H9 (cell line): ENCODE measurements around the gene BCAS3. TPM values are rescaled to one million over a fixed set of nuclear protein-coding genes. Genes with fewer than 3 reads are reported as not detected.

Experiments used
- DNase-seq: peaks from one replicate; pipeline ENCODE4 v3.0.0-alpha.2; 2017
- H2AFZ ChIP-seq: one replicate; pipeline ENCODE4 v1.6.1; 2013; ENCODE audit warnings: mild to moderate bottlenecking, low read length, control low read depth, moderate library complexity
- H2AK5ac ChIP-seq: 2 replicates; pipeline ENCODE4 v1.6.1; 2013; ENCODE audit warnings: low read length, control low read depth, mixed read lengths; ENCODE audit not compliant: insufficient read length
- H2BK120ac ChIP-seq: one replicate; pipeline ENCODE4 v1.6.1; 2013; ENCODE audit warnings: low read depth, mild to moderate bottlenecking, low read length, control low read depth, inconsistent platforms; ENCODE audit not compliant: poor library complexity, severe bottlenecking
- H2BK12ac ChIP-seq: 2 replicates; pipeline ENCODE4 v1.6.1; 2013; ENCODE audit warnings: low read length, control low read depth, mixed read lengths, low read depth; ENCODE audit not compliant: insufficient read length
- H2BK15ac ChIP-seq: 2 replicates; pipeline ENCODE4 v1.6.1; 2013; ENCODE audit warnings: low read depth, low read length, control low read depth
- H2BK20ac ChIP-seq: one replicate; pipeline ENCODE4 v1.6.1; 2013; ENCODE audit warnings: low read depth, mild to moderate bottlenecking, low read length, control low read depth, inconsistent platforms; ENCODE audit not compliant: poor library complexity, severe bottlenecking
- H2BK5ac ChIP-seq: 2 replicates; pipeline ENCODE4 v1.6.1; 2013; ENCODE audit warnings: low read length, control low read depth, mixed read lengths; ENCODE audit not compliant: insufficient read length
- H3K14ac ChIP-seq: 2 replicates; pipeline ENCODE4 v1.6.1; 2013; ENCODE audit warnings: low read length, control low read depth; ENCODE audit not compliant: insufficient read depth
- H3K18ac ChIP-seq: 2 replicates; pipeline ENCODE4 v1.6.1; 2013; ENCODE audit warnings: low read depth, mild to moderate bottlenecking, mixed read lengths, low read length, control low read depth; ENCODE audit not compliant: insufficient read length
- H3K23ac ChIP-seq: 2 replicates; pipeline ENCODE4 v1.6.1; 2013; ENCODE audit warnings: low read length, control low read depth, mixed read lengths, low read depth; ENCODE audit not compliant: insufficient read length
- H3K23me2 ChIP-seq: 2 replicates; pipeline ENCODE4 v1.6.1; 2013; ENCODE audit warnings: low read depth, mild to moderate bottlenecking, mixed read lengths, low read length, control low read depth; ENCODE audit not compliant: insufficient read length, poor library complexity, severe bottlenecking
- H3K27ac ChIP-seq: 2 replicates; pipeline ENCODE4 v1.5.1; 2013; ENCODE audit warnings: low read length, control low read depth, mixed read lengths, low read depth; ENCODE audit not compliant: insufficient read length
- H3K27me3 ChIP-seq: 2 replicates; pipeline ENCODE4 v1.6.1; 2013; ENCODE audit warnings: low read length, control low read depth, inconsistent platforms; ENCODE audit not compliant: insufficient read depth
- H3K4ac ChIP-seq: 2 replicates; pipeline ENCODE4 v1.6.1; 2013; ENCODE audit warnings: low read depth, mild to moderate bottlenecking, control low read depth, inconsistent platforms, low read length, moderate library complexity
- H3K4me1 ChIP-seq: 2 replicates; pipeline ENCODE4 v1.6.1; 2013; ENCODE audit warnings: low read length, control low read depth, inconsistent platforms; ENCODE audit not compliant: insufficient read depth
- H3K4me2 ChIP-seq: 2 replicates; pipeline ENCODE4 v1.6.1; 2013; ENCODE audit warnings: low read length, control low read depth, mixed read lengths; ENCODE audit not compliant: insufficient read length, insufficient read depth
- H3K56ac ChIP-seq: 2 replicates; pipeline ENCODE4 v1.6.1; 2013; ENCODE audit warnings: low read depth, mild to moderate bottlenecking, mixed read lengths, low read length, control low read depth; ENCODE audit not compliant: insufficient read length
- H3K79me1 ChIP-seq: 2 replicates; pipeline ENCODE4 v1.6.1; 2013; ENCODE audit warnings: low read depth, mild to moderate bottlenecking, moderate library complexity, low read length, control low read depth, inconsistent platforms; ENCODE audit not compliant: insufficient read depth, poor library complexity, severe bottlenecking
- H3K79me2 ChIP-seq: 2 replicates; pipeline ENCODE4 v1.6.1; 2013; ENCODE audit warnings: low read length, control low read depth, inconsistent platforms; ENCODE audit not compliant: insufficient read depth
- H3K9ac ChIP-seq: 2 replicates; pipeline ENCODE4 v1.6.1; 2013; ENCODE audit warnings: low read length, control low read depth, mixed read lengths; ENCODE audit not compliant: insufficient read length; ENCODE audit errors: extremely low read depth
- H3K9me3 ChIP-seq: one replicate; pipeline ENCODE4 v1.6.1; 2013; ENCODE audit warnings: low read depth, low read length, inconsistent platforms; ENCODE audit not compliant: control insufficient read depth
- H3T11ph ChIP-seq: one replicate; pipeline ENCODE4 v1.6.1; 2013; ENCODE audit warnings: mild to moderate bottlenecking, low read length, control low read depth, inconsistent platforms
- H4K20me1 ChIP-seq: one replicate; pipeline ENCODE4 v1.6.1; 2013; ENCODE audit not compliant: control insufficient read depth, insufficient read length, insufficient read depth
- H4K5ac ChIP-seq: 2 replicates; pipeline ENCODE4 v1.6.1; 2013; ENCODE audit warnings: low read depth, mild to moderate bottlenecking, mixed read lengths, low read length, control low read depth; ENCODE audit not compliant: insufficient read length
- H4K8ac ChIP-seq: replicated peaks from 2 replicates; pipeline ENCODE4 v1.6.1; 2013; ENCODE audit warnings: low read length, control low read depth, mixed read lengths, low read depth; ENCODE audit not compliant: insufficient read length
- H4K91ac ChIP-seq: 2 replicates; pipeline ENCODE4 v1.6.1; 2013; ENCODE audit warnings: low read depth, mild to moderate bottlenecking, moderate library complexity, mixed read lengths, low read length, control low read depth; ENCODE audit not compliant: insufficient read length
- H3K27ac Mint-ChIP-seq, 3 experiments: 2 replicates in 2 of 3; 3 replicates in 1 of 3; pipeline ENCODE4 v1.8.0; 2020 to 2021; ENCODE audit warnings: mixed read lengths in 3 of 3, mild to moderate bottlenecking in 1 of 3, moderate library complexity in 1 of 3
- H3K27me3 Mint-ChIP-seq: 2 replicates; pipeline ENCODE4 v1.8.0; 2021; ENCODE audit warnings: low read depth, mild to moderate bottlenecking, moderate library complexity, mixed read lengths
- H3K36me3 Mint-ChIP-seq, 3 experiments: 2 replicates in 2 of 3; 3 replicates in 1 of 3; pipeline ENCODE4 v1.8.0; 2020 to 2021; ENCODE audit warnings: low read depth in 3 of 3, mixed read lengths in 3 of 3; ENCODE audit not compliant: insufficient read depth in 1 of 3
- H3K4me1 Mint-ChIP-seq, 2 experiments: 2 replicates each; pipeline ENCODE4 v1.8.0; 2020; ENCODE audit warnings: mixed read lengths in 2 of 2
- H3K4me3 Mint-ChIP-seq, 2 experiments: 2 replicates in 1 of 2; 3 replicates in 1 of 2; pipeline ENCODE4 v1.8.0; 2020 to 2021; ENCODE audit warnings: mild to moderate bottlenecking in 2 of 2, mixed read lengths in 2 of 2, moderate library complexity in 1 of 2
- H3K9me3 Mint-ChIP-seq, 2 experiments: 2 replicates in 1 of 2; 3 replicates in 1 of 2; pipeline ENCODE4 v1.8.0; 2020; ENCODE audit warnings: mild to moderate bottlenecking in 2 of 2, mixed read lengths in 2 of 2, moderate library complexity in 1 of 2
- WGBS: extraction: QIAGEN DNeasy Blood & Tissue Kit; methylation state at CpG from one replicate; pipeline ENCODE4 v1.1.7; 2013; ENCODE audit warnings: missing lambda C conversion rate, low lambda C conversion rate, mixed read lengths; ENCODE audit not compliant: insufficient read length; ENCODE audit errors: extremely low coverage; 5-methylcytosine and 5-hydroxymethylcytosine counted together
- total RNA-seq: library from RNA; stranded (reverse); gene quantifications from 2 replicates; pipeline ENCODE4 v1.2.1, GENCODE V29; 2021
- TF ChIP-seq, protein P1 (sequence below): fragments of 200-600 bp; sonication (generic); conservative IDR thresholded peaks from 3 replicates; pipeline ENCODE4 v1.8.0; 2021; ENCODE audit warnings: antibody characterized with exemption, mild to moderate bottlenecking

BCAS3 gene
- total RNA-seq, 1 experiment from 2014 or later: 22.4 TPM

DNA sequence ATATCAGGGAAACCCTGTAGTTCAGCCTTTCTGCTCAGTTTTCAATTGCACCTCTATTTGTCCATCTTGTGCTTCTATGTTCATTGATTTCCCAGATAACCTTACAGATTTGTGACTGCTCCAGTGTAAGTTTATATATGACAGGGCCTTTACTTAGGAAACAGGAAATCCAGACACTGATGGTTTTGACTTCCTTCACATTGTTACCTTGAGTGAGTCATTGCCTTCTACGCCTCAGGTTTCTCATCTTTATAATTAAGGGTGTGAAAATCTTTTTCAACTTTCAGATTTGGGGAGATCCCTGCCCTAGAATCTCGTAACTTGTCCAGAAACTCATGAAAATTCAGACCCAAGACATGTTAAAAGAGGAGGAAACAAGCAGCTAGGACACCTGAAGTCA, 379.6 kb downstream of the BCAS3 start:
- Histone ChIP-seq H3K27me3 (no peaks in the 10 kb centered on the region), H2BK120ac (no peak overlapping the region), H3K23me2 (no peaks in the 10 kb centered on the region), H3K14ac (no peak overlapping the region), H3K4ac (no peak overlapping the region), H2AK5ac (no peak overlapping the region), H3K79me1 (no peaks in the 10 kb centered on the region), H3K18ac (no peak overlapping the region), H2BK5ac (no peak overlapping the region), H3K4me1 (no peaks in the 10 kb centered on the region), H3K4me2 (no peak overlapping the region), H2BK15ac (no peak overlapping the region), H2AFZ (no peak overlapping the region), H3K23ac (no peak overlapping the region), H3K27ac (no peak overlapping the region), H3K56ac (no peak overlapping the region), H2BK20ac (no peak overlapping the region), H2BK12ac (no peak overlapping the region), H3K79me2 (no peaks in the 10 kb centered on the region), H4K8ac (no peak overlapping the region), H4K20me1 (no peaks in the 10 kb centered on the region), H3K9me3 (no peaks in the 10 kb centered on the region), H4K91ac (no peak overlapping the region), H3K9ac (no peak overlapping the region), H3T11ph (no peak overlapping the region), H4K5ac (no peak overlapping the region)
- H3K4me3 Mint-ChIP-seq: no peak overlapping the region
- TF ChIP-seq, protein P1, sequence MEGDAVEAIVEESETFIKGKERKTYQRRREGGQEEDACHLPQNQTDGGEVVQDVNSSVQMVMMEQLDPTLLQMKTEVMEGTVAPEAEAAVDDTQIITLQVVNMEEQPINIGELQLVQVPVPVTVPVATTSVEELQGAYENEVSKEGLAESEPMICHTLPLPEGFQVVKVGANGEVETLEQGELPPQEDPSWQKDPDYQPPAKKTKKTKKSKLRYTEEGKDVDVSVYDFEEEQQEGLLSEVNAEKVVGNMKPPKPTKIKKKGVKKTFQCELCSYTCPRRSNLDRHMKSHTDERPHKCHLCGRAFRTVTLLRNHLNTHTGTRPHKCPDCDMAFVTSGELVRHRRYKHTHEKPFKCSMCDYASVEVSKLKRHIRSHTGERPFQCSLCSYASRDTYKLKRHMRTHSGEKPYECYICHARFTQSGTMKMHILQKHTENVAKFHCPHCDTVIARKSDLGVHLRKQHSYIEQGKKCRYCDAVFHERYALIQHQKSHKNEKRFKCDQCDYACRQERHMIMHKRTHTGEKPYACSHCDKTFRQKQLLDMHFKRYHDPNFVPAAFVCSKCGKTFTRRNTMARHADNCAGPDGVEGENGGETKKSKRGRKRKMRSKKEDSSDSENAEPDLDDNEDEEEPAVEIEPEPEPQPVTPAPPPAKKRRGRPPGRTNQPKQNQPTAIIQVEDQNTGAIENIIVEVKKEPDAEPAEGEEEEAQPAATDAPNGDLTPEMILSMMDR: no peak
- no peaks in the 10 kb centered on the region for H3K9me3 Mint-ChIP-seq
- H3K27me3 Mint-ChIP-seq: no peaks in the 10 kb centered on the region
- WGBS: no CpG with 5 or more reads among the region's 2 CpGs
- DNase-seq: no peak
- no peaks in the 10 kb centered on the region for H3K36me3 Mint-ChIP-seq
- no peaks in the 10 kb centered on the region for H3K4me1 Mint-ChIP-seq
- H3K27ac Mint-ChIP-seq: no peak overlapping the region
